ENCODE measurements around the gene ZBTB7C. TPM values are rescaled to one million over a fixed set of nuclear protein-coding genes. Genes with fewer than 3 reads are reported as not detected.

Gene ZBTB7C
- total RNA-seq, 4 donors from 2014 or later, result 26.0 to 50.6 (median 46.2) TPM

DNA sequence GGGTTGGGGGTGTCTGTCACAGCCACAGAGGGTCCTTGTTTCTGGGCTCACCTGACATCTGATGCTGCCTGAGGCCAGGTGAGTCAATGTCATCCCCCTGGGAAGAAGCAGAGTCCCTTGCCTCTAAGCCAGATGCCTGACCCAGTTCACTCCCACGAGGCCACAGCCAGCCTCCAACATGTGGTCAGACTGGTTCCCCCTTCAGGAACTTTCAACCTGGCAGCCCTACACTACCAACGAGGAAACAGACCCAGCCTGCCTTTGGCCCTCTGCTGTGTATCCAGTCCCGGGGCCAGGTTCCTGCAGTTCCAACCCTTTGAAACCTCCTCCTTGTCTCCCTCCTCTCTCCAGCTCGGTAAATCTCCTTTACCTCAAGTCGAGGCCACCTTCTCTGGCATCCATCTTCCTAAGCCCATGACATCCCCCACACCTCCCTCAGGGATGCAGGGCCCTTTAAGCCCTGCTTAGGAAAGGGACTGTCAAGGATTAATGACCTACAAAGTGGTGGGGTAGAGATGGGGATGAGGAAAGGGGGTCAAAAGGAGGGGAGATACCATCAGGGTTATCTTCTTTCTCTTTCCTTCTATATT is 429.5 kb downstream of the ZBTB7C start:
- no peaks in the 10 kb centered on the region for H3K27me3 ChIP-seq
- TF ChIP-seq EP300 (IDR thresholded peaks at IDR 0.05) (no peak), POLR2AphosphoS5 (IDR thresholded peaks at IDR 0.05) (no peak), POLR2A (IDR thresholded peaks at IDR 0.05) (no peak)
- TF ChIP-seq, protein P1, sequence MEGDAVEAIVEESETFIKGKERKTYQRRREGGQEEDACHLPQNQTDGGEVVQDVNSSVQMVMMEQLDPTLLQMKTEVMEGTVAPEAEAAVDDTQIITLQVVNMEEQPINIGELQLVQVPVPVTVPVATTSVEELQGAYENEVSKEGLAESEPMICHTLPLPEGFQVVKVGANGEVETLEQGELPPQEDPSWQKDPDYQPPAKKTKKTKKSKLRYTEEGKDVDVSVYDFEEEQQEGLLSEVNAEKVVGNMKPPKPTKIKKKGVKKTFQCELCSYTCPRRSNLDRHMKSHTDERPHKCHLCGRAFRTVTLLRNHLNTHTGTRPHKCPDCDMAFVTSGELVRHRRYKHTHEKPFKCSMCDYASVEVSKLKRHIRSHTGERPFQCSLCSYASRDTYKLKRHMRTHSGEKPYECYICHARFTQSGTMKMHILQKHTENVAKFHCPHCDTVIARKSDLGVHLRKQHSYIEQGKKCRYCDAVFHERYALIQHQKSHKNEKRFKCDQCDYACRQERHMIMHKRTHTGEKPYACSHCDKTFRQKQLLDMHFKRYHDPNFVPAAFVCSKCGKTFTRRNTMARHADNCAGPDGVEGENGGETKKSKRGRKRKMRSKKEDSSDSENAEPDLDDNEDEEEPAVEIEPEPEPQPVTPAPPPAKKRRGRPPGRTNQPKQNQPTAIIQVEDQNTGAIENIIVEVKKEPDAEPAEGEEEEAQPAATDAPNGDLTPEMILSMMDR (IDR thresholded peaks at IDR 0.05), result no peak
- H3K36me3 ChIP-seq, result no peaks in the 10 kb centered on the region
- no peaks in the 10 kb centered on the region for H3K4me1 ChIP-seq
- DNase-seq (ENCODE audit: low spot score in 2 of 2), result no peak
- H3K4me3 ChIP-seq, result no peak overlapping the region
- no peak overlapping the region for H3K27ac ChIP-seq
- no peaks in the 10 kb centered on the region for H3K9me3 ChIP-seq
- WGBS, result 45% methylated on average over 5 of the region's 5 CpGs

GRCh38 chr18:47978603-47979002 is 430.6 kb downstream of the ZBTB7C start:
- no peak for TF ChIP-seq POLR2A (IDR thresholded peaks at IDR 0.05)
- WGBS, result 93% methylated on average over 1 of the region's 1 CpG
- no peak for DNase-seq (ENCODE audit: low spot score in 2 of 2)
- no peaks in the 10 kb centered on the region for H3K4me1 ChIP-seq
- no peaks in the 10 kb centered on the region for H3K9me3 ChIP-seq
- no peaks in the 10 kb centered on the region for H3K36me3 ChIP-seq
- H3K27me3 ChIP-seq, result peaks cover under 1% of the 10 kb centered on the region
- no peak overlapping the region for H3K27ac ChIP-seq
- H3K4me3 ChIP-seq, result no peak overlapping the region

GRCh38 chr18:47978141-47978540 is 431.0 kb downstream of the ZBTB7C start:
- H3K9me3 ChIP-seq, result no peaks in the 10 kb centered on the region
- H3K4me1 ChIP-seq, result no peaks in the 10 kb centered on the region
- H3K27me3 ChIP-seq, result peaks cover 3% of the 10 kb centered on the region
- WGBS, result 90% methylated on average over 2 of the region's 2 CpGs
- TF ChIP-seq POLR2AphosphoS5 (IDR thresholded peaks at IDR 0.05) (no peak), EP300 (IDR thresholded peaks at IDR 0.05) (no peak), POLR2A (IDR thresholded peaks at IDR 0.05) (no peak)
- TF ChIP-seq, protein P1 (IDR thresholded peaks at IDR 0.05), result no peak
- no peak for DNase-seq (ENCODE audit: low spot score in 2 of 2)
- H3K36me3 ChIP-seq, result no peaks in the 10 kb centered on the region
- H3K4me3 ChIP-seq, result no peak overlapping the region
- no peak overlapping the region for H3K27ac ChIP-seq

Other genes with a start within 250 kb of the ZBTB7C start
- gene CTIF, start 129.6 kb upstream of the ZBTB7C start, total RNA-seq, result 10 to 100 TPM; 29.0 to 61.5 (median 37.7) TPM